HepG2 (cell line): ENCODE data around the gene SELENOM. TPM values are rescaled to one million over a fixed set of nuclear protein-coding genes. Genes with fewer than 3 reads are reported as not detected.
A peak's percentile ranks its signal among the peaks of the same experiment; 100 is the strongest.

ENCODE experiments used
- ATF2 ChIP-seq: sonication (generic); formaldehyde crosslinking; IDR thresholded peaks from 2 replicates; pipeline ENCODE4 v1.4.0; 2020; ENCODE audit warnings: missing genetic modification reagents
- CHD2 ChIP-seq: IDR thresholded peaks from 2 replicates; pipeline ENCODE4 v1.6.1; 2011; ENCODE audit warnings: low read depth, low read length, improper control_type of control experiment
- GABPA ChIP-seq, 2 experiments: IDR thresholded peaks; 2 replicates each; pipeline ENCODE4 v1.6.1; 2011 to 2016; ENCODE audit warnings: low read depth in 2 of 2, low read length in 1 of 2, missing biosample characterization in 1 of 2, missing genetic modification characterization in 1 of 2
- KDM3A ChIP-seq: IDR thresholded peaks from 2 replicates; pipeline ENCODE4 v1.6.1; 2018; ENCODE audit warnings: low read depth, missing compliant biosample characterization
- KMT2A ChIP-seq: sonication (generic); formaldehyde crosslinking; IDR thresholded peaks from 2 replicates; pipeline ENCODE4 v1.4.0; 2020; ENCODE audit warnings: missing genetic modification reagents
- MED13 ChIP-seq: sonication (generic); formaldehyde crosslinking; IDR thresholded peaks from 2 replicates; pipeline ENCODE4 v1.5.0; 2020; ENCODE audit warnings: missing genetic modification reagents
- NBN ChIP-seq: fragments of 450-650 bp; conservative IDR thresholded peaks from 2 replicates; pipeline ENCODE4 v1.6.1; 2017
- NR2F1 ChIP-seq, 2 experiments: fragments of 450-650 bp in 1 of 2; formaldehyde crosslinking in 1 of 2; IDR thresholded peaks; 2 replicates each; pipeline versions ENCODE4 v1.5.0 to v1.6.1; 2016 to 2020; ENCODE audit warnings: mild to moderate bottlenecking in 1 of 2, missing compliant biosample characterization in 1 of 2, missing genetic modification reagents in 1 of 2, moderate library complexity in 1 of 2
- PITX1 ChIP-seq: sonication (generic); formaldehyde crosslinking; IDR thresholded peaks from 2 replicates; pipeline ENCODE4 v1.5.1; 2020; ENCODE audit warnings: mild to moderate bottlenecking, missing genetic modification reagents
- PRMT3 ChIP-seq: sonication (generic); formaldehyde crosslinking; IDR thresholded peaks from 2 replicates; pipeline ENCODE4 v1.8.1; 2022; ENCODE audit warnings: low read depth, mild to moderate bottlenecking, moderate library complexity, missing genetic modification reagents, borderline replicate concordance
- SAFB2 ChIP-seq: sonication (generic); formaldehyde crosslinking; IDR thresholded peaks from 2 replicates; pipeline ENCODE4 v1.5.1; 2020; ENCODE audit warnings: missing genetic modification reagents, low read depth, mild to moderate bottlenecking, borderline replicate concordance
- SP5 ChIP-seq: IDR thresholded peaks from 2 replicates; pipeline ENCODE4 v1.6.1; 2016; ENCODE audit warnings: low read depth, borderline replicate concordance
- THAP9 ChIP-seq: sonication (generic); formaldehyde crosslinking; IDR thresholded peaks from 2 replicates; pipeline ENCODE4; 2020; ENCODE audit warnings: missing genetic modification reagents, mild to moderate bottlenecking, borderline replicate concordance
- TSC22D2 ChIP-seq: sonication (generic); formaldehyde crosslinking; IDR thresholded peaks from 2 replicates; pipeline ENCODE4 v1.5.1; 2020; ENCODE audit warnings: missing genetic modification reagents, mild to moderate bottlenecking, borderline replicate concordance
- ZBTB49 ChIP-seq: sonication (generic); formaldehyde crosslinking; IDR thresholded peaks from 2 replicates; pipeline ENCODE4 v1.4.0; 2020; ENCODE audit warnings: missing genetic modification reagents, borderline replicate concordance
- ZNF230 ChIP-seq: sonication (generic); formaldehyde crosslinking; IDR thresholded peaks from 2 replicates; pipeline ENCODE4 v1.4.0; 2020; ENCODE audit warnings: mild to moderate bottlenecking, missing genetic modification reagents
- ZNF513 ChIP-seq: sonication (generic); formaldehyde crosslinking; conservative IDR thresholded peaks from 2 replicates; pipeline ENCODE4 v1.5.0; 2020; ENCODE audit warnings: missing genetic modification reagents
- ZNF558 ChIP-seq: sonication (generic); formaldehyde crosslinking; IDR thresholded peaks from 2 replicates; pipeline ENCODE4 v1.9.0; 2022; ENCODE audit warnings: mild to moderate bottlenecking, missing genetic modification reagents, borderline replicate concordance
- ZNF570 ChIP-seq: sonication (generic); formaldehyde crosslinking; IDR thresholded peaks from 2 replicates; pipeline ENCODE4 v1.4.0; 2020; ENCODE audit warnings: mild to moderate bottlenecking, missing genetic modification reagents, borderline replicate concordance
- ZNF614 ChIP-seq: IDR thresholded peaks from 2 replicates; pipeline ENCODE4 v1.6.1; 2018; ENCODE audit warnings: missing biosample characterization, missing genetic modification reagents, inconsistent platforms, borderline replicate concordance
- ZNF75D ChIP-seq: sonication (generic); formaldehyde crosslinking; IDR thresholded peaks from 2 replicates; pipeline ENCODE4 v1.8.1; 2023; ENCODE audit warnings: missing genetic modification reagents, mild to moderate bottlenecking, borderline replicate concordance
- ZSCAN9 ChIP-seq: IDR thresholded peaks from 2 replicates; pipeline ENCODE4 v1.6.1; 2016; ENCODE audit warnings: borderline replicate concordance
- polyA plus RNA-seq, 8 experiments: library from polyadenylated mRNA; depleted of rRNA in 3 of 8; stranded (reverse) in 7 of 8; unstranded in 1 of 8; fragments of >200 nt; fragmentation: Illumina TruSeq in 4 of 8; extraction: Trizol in 4 of 8; gene quantifications; 2 replicates each; pipeline versions ENCODE4 v1.2.1 to v1.2.3, GENCODE V29; 2011 to 2016; ENCODE audit warnings: low read depth in 4 of 8, missing spikeins in 1 of 8, mixed read lengths in 1 of 8; ENCODE audit not compliant: insufficient read depth in 1 of 8
- total RNA-seq, 5 experiments: library from RNA; depleted of rRNA; stranded (reverse); fragments of >200 nt; fragmentation: Illumina TruSeq; extraction: Trizol; gene quantifications; 2 replicates each; pipeline ENCODE4 v1.2.3, GENCODE V29; 2016; ENCODE audit warnings: low read depth in 1 of 5

SELENOM gene
- total and polyA plus RNA-seq, 2 of the 13 experiments (the other 11 are each of a cell fraction or from before 2014, with no cell fraction given): 4.1 to 4.3 TPM

- TF ChIP-seq THAP9 (CRISPR knock-in tag) (peak; percentile 53; the same call in 1 of the 2 replicates), ZNF513 (no peak), KMT2A (CRISPR knock-in tag) (no peak), NBN (no peak), ZNF75D (CRISPR knock-in tag) (no peak), ZNF230 (0 out of 2 replicates have a peak, but pooled peaks have one; percentile 46), GABPA (IDR thresholded peaks at IDR 0.05; ENCODE audit: low read depth, low read length) (no peak), GABPA (CRISPR knock-in tag; IDR thresholded peaks at IDR 0.05; ENCODE audit: low read depth) (peak; percentile 44; the same call in 1 of the 2 replicates), ZNF558 (CRISPR knock-in tag) (no peak), ATF2 (CRISPR knock-in tag) (no peak), SAFB2 (CRISPR knock-in tag) (no peak), ZSCAN9 (peak; percentile 32; the same call in 1 of the 2 replicates), PITX1 (CRISPR knock-in tag) (peak; percentile 75), TSC22D2 (CRISPR knock-in tag) (no peak), KDM3A (CRISPR knock-in tag) (no peak), ZNF570 (CRISPR knock-in tag) (no peak), ZBTB49 (CRISPR knock-in tag) (no peak), SP5 (CRISPR knock-in tag) (no peak; the same call in 1 of the 2 replicates), NR2F1 (CRISPR knock-in tag; IDR thresholded peaks at IDR 0.05) (no peak), ZNF614 (CRISPR knock-in tag) (no peak), CHD2 (no peak), MED13 (CRISPR knock-in tag) (no peak), PRMT3 (CRISPR knock-in tag) (no peak)
Measured at GRCh38 chr22:31079095-31079642, 28.2 kb downstream of the SELENOM start (continued).
